Raji (cell line): ENCODE results near the gene SLC6A15.

Source experiments
- POLR2A ChIP-seq: IDR thresholded peaks from 2 replicates; pipeline ENCODE4 v1.6.1; 2011; ENCODE audit warnings: low read depth, low read length, control low read depth; ENCODE audit not compliant: insufficient read depth

The SLC6A15 gene

DNA sequence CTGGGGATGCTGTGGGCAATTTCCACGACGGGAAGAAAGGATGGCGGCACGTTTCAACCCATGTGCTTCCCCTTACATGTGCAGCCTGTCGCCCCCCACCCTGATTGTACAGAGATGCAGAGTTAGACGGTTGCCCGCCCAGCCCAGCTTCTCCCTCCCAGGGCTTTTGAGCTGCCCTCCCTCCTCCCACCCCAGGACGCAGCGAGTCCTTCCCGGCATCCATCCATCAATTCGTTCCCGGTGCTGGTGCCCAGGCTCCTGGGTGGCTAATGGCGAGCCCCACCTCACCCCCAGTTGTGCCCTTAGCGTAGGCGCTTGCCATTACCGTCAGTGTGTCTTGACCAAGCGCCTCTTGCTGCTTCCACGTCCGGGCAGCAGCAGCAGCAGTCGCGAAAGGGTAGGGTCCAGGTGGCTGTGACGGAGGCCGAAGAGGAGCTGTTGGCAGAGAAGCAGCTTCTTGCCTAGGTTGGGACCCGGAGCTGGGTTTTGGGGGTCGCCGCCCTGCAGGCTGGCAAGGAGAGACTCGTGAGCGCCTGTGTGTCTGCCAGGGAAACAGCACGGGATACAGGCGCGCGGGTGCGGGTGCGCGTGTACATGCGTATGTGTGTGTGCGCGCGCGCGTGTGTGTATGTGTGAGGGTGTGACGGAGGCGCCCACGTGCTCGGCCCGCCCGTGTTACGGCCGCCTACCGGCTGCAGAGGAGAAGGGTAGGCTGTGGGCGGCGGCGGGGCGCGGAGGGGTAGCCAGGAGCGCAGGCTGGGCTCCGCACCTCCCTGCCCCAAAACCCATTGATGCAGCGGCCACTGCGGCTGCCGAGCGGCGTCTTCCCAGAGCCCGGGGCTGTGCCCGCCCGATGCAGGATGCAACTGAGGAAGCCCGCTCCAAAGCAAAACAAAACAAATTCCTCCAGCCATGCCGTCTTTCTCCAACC, at the start of gene SLC6A15:
SLC6A15 (minus strand) TSS at position 602 of the 931 bp plus-strand sequence. CDS start 20,679 bp downstream, outside the sequence.
- TF ChIP-seq POLR2A: no peak

DNA sequence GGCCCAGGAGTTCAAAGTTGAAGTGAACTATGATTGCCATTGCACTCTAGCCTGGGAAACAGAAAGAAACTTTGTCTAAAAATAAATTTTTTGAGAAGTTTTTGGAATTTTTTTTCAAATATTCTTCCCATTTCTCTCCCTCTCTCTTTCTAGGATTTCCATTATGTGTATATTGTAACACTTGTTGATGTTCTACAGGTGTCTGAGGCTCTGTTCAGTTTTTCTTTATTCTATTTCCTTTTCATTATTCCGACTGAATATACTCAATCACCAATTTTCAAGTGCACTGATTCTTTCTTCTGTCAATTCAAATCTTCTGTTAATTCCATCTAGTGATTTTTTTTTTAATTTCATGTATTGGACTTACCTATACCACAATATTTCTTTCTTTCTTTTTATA, 48.3 kb upstream of the SLC6A15 start:
- no peak for TF ChIP-seq POLR2A

- no peak for TF ChIP-seq POLR2A
These were observed 42.7 kb upstream of the SLC6A15 start for GRCh38 chr12:84955298-84955697.

DNA sequence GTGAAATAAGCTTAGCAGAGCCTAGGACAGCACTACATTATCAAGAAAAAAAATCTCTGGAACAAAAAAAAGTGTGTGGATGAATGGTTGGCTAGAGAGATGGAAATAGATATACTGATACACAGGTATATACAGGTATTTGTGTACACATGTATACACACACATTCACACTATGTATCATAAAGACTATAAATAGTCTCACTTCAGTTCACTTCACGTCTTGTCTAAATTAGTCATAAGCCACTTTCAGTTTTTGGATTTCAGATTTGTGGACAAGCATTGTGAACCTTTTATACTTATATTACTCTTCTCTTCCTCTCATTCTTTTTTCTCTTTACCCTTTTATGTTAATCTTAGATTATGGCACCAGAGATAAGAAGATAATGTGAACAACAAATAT, 41.8 kb upstream of the SLC6A15 start:
- no peak for TF ChIP-seq POLR2A

- TF ChIP-seq POLR2A: no peak
These were observed 38.5 kb upstream of the SLC6A15 start for GRCh38 chr12:84950971-84951546.

GRCh38 chr12:84946753-84947152, 34.2 kb upstream of the SLC6A15 start:
- TF ChIP-seq POLR2A: no peak

- no peak for TF ChIP-seq POLR2A
These were observed 24.8 kb upstream of the SLC6A15 start for GRCh38 chr12:84937415-84937814.

- TF ChIP-seq POLR2A: no peak
These were observed 16.9 kb upstream of the SLC6A15 start for GRCh38 chr12:84929501-84929900.

DNA sequence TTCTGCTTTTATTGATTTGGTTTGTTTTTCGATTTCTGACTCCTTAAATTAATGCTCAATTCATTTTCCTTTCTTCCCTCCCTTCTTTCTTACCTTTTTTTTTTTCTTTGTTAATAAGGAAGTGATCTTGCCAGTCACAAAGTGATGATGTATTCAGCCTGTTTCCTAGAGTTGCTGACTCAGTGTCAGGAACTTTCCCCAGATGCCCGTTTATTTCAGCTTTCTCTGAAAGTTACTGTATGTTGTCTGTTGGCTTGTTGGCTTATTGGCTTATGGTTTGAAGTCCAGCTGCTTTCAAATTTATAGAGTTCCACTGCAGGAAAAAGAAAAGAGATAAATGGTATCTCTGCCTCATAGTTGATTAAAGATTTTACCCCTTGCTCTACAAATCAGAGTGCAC, 12.4 kb upstream of the SLC6A15 start:
- TF ChIP-seq POLR2A: no peak

DNA sequence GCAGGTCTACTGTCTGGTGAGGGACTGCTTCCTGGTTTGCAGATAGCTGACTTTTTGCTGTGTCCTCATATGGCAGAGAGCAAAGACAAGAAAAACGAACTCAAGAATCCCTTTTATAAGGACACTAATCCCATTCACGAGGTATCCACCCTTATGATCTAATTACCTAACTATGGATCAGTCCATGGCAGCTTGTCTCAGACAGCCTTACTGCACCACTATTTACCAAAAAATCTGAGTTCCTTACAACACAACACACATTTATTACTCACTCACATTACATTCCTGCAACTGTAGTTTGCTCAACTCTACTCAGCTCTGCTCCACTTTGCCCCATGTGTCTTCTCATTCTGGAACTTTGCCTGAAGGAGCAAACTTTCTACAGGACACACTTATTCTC, 10.1 kb upstream of the SLC6A15 start:
- no peak for TF ChIP-seq POLR2A

DNA sequence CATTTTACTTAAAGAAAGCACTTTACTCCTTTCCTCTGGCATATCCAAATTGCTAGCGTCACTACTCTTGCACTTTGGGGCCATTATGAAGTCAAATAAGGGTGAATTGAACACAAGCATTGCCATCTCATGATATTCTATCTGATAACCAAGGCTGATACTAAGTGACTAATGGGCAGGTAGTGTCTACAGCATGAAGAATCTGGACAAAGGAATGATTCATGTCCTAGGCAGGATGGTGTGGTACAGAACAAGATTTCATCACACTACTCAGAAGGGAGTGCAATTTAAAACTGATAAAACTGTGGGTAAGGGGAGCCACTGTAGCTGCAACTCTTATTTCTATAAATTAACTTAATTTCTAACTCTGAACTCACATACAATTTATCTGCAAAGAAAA, 7.7 kb upstream of the SLC6A15 start:
- no peak for TF ChIP-seq POLR2A

GRCh38 chr12:84919271-84919670, 6.7 kb upstream of the SLC6A15 start:
- TF ChIP-seq POLR2A: no peak

- TF ChIP-seq POLR2A: no peak
These were observed 523 bp upstream of the SLC6A15 start for GRCh38 chr12:84913129-84913515.

GRCh38 chr12:84911271-84912197, 1.1 kb downstream of the SLC6A15 start:
- no peak for TF ChIP-seq POLR2A

GRCh38 chr12:84910549-84911241, 1.9 kb downstream of the SLC6A15 start:
- TF ChIP-seq POLR2A: no peak

GRCh38 chr12:84904051-84904450, 8.5 kb downstream of the SLC6A15 start:
- TF ChIP-seq POLR2A: no peak
